IPS DF 19.7 (cell line): ENCODE measurements around the gene BTG2.
A peak's percentile ranks its signal among the peaks of the same experiment; 100 is the strongest.

Source experiments
- DNase-seq: peaks from one replicate; pipeline ENCODE4 v3.0.0-alpha.2; 2013; ENCODE audit warnings: low read depth, low spot score

The BTG2 gene

DNA sequence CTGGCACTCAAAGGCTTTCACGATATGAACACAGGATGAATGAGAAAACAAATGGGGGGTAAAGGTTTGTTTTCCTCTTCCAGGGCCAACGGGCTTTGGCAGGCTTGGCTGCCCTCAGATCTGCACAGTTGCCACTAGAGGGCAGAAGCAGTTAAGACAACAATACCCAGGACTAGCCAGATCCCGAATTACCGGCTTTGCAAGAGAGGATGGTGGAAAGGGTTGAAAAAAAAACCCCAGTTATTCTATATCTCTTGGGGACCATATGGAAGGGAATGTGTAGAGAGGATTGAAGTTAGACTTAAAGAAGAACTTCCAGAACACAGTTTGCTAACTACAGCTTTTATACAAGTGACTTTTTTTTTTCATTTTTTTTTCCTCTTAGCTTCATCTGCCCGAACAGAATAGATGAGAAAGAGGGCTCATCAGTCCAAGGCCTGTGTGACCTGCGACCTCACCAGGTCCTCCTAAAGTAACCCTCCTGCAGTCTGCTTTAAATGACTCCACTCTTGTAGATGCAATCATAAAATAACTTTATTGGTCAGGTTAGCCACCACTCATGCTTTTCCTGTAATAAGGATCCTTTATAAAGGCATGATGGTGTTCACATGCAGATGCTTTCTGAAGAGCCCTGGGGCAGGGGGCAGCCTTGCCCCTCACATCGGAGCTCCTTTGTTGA lies 34.9 kb downstream of the BTG2 start:
- peak; percentile 57 for DNase-seq

DNA sequence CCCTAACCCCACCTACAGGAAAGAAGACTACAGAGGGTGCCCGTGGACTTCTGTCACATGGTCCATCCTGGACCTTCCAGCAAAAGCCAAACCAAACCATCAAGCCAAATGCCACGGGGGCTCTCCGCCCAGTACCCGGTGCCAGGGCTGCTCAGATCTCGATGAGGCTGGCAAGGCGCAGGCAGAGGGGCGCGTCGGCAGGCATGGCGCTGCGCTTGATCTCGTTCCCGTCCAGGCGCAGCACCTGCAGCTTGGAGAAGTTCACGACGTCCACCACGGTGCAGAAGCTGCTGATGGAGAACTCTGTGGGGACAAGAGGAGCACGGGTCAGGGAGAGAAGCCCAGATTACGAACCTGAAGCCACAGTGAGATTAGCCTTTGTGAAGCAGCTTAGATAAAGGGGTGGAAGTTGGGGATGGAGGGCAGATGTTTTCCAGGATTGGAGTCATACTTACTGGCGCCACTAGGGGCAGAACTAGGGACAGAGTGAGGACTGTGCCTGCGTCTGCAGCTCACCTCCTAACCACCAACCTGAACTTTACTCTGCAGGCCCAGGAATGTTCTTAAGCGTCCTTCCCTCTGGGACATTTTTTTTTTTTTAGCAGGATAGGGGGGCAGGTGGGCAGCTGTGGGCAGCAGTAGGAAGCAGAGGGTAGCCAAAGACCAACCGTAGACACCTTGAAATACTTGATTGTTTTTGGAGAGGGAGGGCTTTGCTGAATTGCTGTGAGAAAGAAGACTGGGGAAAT lies 37.0 kb downstream of the BTG2 start:
- peak; percentile 63 for DNase-seq

- no peak for DNase-seq
Observed at GRCh38 chr1:203343956-203344754, 38.8 kb downstream of the BTG2 start.

- no peak for DNase-seq
Observed at GRCh38 chr1:203346060-203346768, 40.9 kb downstream of the BTG2 start.

DNA sequence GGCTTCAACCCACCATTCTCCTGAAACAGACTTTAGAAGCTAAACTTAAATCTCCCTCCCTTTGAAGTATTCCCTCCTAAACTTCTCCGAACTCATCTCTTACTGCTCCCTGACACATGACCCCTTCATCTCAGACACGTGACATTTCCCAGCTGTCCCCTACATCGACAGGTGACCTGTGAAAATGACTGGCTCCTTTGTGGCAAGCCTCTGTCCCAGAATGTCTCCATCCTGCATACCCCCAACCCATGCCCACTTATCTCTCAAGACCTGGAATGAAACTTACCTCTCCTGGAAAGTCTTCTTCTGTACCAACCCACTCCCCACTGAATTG lies 41.4 kb downstream of the BTG2 start:
- no peak for DNase-seq

DNA sequence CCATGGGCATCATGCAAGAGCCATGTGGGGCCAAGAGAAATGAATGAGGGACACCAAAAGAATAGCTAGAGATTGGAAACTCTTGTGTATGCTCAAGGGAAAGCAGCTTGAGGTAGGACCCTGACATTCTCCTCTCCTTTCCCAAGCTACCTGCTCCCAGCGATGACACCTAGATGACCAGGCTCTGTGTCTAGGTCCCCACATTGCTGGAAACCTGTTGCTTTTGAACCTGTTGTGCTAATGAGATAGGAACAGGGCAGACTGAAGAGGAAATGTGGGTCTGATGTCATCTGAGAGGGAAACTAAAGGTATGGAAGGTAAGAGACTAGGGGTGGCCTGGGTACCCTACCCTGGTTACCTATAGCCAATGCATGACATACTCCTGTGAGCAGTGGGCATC lies 43.8 kb downstream of the BTG2 start:
- no peak for DNase-seq

DNA sequence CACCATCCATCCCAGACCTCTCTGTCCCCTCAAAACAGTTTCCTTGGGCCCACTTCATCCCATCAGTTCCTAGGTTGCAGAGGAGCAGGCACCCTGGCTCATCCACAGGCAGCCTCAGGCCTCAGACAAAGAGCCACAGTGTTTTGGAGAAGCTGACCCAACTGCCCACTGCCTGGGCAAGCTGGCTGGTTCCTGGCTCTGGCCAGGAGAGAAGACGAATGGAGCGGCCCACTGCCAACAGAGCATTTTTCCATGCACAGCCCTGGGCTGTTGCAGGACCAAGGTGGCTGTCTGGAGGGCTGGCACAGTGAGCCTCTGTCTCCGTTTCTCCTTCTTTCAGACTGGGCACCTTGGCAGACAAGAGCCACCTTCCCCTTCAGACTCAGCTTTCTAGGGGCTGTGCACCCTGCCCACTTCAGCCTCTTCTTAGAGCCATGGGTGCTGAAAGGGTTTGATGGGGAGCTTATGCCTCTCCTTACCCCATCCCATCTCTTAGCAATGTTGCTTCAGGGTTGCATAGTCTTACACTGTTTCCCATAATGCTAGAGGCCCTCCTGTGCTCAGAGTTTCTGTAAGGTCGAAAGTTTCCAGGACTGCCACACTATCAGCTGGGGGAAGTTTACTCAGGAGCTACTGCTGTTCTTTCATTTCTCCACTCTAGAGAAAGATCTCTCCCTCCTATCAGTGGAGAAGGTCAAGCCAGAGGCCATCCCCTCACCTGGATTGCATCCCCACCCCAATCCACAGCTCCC lies 44.6 kb downstream of the BTG2 start:
- no peak for DNase-seq

DNA sequence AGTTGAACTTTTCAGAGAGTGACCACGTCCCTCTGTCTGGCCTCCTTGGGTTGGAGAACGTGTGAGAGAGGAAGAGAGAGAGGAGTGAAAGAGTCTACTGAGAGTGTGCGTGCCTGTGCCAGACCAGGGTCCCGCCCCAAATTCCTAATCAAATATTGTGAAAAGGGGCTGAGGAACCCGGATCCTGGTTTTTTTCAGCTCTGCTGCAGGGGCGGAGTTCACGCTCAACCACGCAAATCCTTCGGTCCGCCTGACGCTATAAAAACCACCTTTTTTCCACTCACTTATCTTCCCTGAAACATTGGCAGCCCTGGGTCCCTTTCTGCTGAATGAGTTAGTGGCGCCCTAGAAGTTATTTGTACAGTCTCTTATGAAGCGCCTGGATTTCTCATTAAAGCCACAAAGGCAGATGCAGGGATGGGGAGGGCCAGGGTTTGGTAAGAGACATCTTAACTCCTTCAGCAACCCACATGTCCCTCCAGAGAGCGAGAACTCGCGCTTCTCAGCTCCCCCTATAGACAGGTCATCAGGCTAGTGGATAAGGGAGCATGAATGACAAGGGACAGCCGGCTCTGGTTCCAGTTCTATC lies 45.8 kb downstream of the BTG2 start, which contains the start of gene FMOD:
Gene FMOD (minus strand): TSS at position 86 of the 589 bp plus-strand sequence. CDS start 2,852 bp downstream, outside the sequence.
- DNase-seq, result no peak

- DNase-seq, result no peak
Observed at GRCh38 chr1:203353486-203353885, 48.2 kb downstream of the BTG2 start.

DNA sequence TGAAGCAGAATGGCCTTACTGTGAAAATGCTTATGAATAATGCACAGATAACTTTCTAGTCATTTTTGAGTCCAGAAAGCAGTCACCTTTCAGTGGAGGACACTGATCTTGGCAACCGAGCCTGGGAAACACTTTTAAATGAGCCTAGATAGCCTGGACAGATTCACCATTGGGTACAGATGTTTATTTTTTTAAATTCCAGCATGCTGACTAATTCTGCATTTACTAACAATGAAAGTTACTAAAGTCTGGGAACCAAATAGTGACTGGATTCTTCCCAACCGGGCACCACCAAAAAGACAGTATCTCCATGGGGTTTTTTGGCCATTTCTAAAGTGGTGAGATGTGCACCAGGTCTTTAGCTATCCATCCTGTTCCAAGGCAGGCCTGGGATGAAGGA lies 48.9 kb downstream of the BTG2 start:
- DNase-seq, result no peak

DNA sequence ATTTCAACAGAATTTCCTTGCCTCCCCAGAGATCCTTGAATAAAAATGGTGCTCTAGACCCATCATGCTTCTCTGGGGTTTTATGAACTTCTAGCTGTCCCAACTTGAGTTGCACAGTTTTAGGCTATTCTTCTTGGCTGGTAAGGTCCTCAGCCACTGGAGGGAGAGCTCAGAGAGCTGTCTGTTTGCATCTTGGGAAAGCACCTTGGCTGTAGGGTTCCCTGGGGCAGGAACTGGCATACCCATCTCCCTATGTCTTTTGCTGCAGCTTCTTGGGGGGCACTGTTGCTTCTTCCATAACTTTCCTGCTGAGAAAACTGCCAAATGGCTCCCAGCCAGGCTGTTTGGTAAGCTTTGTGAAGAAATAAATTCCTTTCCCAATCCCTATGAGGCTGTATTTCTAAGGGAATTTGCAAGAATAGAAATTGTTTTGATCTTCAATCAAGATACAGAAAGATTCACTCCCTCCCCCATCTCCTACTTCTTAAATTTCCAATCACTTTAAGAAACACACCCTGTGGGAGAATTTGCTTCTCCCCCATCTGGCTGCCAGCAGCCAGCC lies 53.8 kb downstream of the BTG2 start:
- DNase-seq, result no peak
